A549 treated with AZD9567 at 1 μM for 4 hours (cell line): ENCODE data around the gene HES2. TPM values are rescaled to one million over a fixed set of nuclear protein-coding genes. Genes with fewer than 3 reads are reported as not detected.

Experiments
- total RNA-seq: library from RNA; stranded (reverse); fragments of 200-300 nt; extraction: Qiagen RNA extraction; gene quantifications from 5 replicates; pipeline ENCODE4 v1.2.3, GENCODE V29; 2022; ENCODE audit not compliant: insufficient read depth

The HES2 gene, protein sequence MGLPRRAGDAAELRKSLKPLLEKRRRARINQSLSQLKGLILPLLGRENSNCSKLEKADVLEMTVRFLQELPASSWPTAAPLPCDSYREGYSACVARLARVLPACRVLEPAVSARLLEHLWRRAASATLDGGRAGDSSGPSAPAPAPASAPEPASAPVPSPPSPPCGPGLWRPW
- total RNA-seq, result 4.4 to 6.3 TPM (median 4.8 TPM) in 5 replicates

GRCh38 chr1:6419804-6420453, at the start of gene HES2:
Gene HES2, minus strand, starts transcription at chr1:6419919. Its CDS starts 99 bp downstream, at chr1:6419820.

GRCh38 chr1:6466023-6466422, 46.3 kb upstream of the HES2 start, which contains the start of gene TNFRSF25:
Gene TNFRSF25, minus strand, starts transcription at chr1:6466173. Its CDS starts 66 bp downstream, at chr1:6466107.

DNA sequence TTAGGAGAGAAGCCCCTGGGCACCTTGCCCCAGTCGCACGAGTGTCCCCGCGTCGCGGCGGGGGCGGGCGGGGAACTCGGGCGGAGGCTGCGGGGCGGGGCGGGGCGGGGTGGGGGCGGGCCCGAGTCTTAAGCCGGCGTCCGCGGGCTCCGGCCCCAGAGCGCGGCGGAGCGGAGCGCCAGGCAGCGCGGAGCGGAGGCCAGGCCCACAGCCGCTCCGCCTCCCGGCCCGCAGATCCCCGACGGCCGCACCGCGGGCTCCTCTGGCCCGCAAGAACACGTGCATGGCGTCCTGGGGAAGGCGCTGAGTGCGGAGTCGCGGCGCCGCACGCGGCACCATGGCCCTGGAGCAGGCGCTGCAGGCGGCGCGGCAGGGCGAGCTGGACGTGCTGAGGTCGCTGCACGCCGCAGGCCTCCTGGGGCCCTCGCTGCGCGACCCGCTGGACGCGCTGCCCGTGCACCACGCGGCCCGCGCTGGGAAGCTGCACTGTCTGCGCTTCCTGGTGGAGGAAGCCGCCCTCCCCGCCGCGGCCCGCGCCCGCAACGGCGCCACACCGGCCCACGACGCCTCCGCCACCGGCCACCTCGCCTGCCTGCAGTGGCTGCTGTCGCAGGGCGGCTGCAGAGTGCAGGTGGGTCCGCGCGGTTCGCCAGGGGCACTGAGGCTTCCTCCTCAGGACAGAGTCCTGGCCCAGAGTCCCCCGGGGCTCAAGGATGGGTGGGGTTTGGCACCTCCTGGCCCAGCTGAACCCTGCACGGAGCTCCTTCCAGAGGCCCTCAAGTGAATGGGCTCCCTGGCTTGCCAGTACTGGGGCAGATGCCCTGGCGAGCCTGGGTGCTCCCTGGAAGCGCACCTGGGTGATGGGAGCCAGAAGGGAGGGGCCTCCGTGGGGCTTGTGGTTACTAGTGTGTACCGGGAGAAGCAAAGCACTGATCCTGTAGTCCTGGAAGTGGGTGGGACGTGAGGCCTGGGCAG, 5.2 kb upstream of the HES2 start, which contains the start of gene ESPN:
TSS of gene ESPN (plus strand) at position 158 of the 975 bp plus-strand sequence. CDS start at position 338, 180 bp downstream.

GRCh38 chr1:6393400-6394187, 26.1 kb downstream of the HES2 start, which contains the start of gene ACOT7:
Gene ACOT7, minus strand, starts transcription at chr1:6393767. Its CDS starts 368 bp downstream, at chr1:6393399.

Other genes with a start within 250 kb of the HES2 start
- 0.45 to 1.5 TPM (median 1.0 TPM) in 5 replicates for gene CHD5, start 239.6 kb downstream of the HES2 start, total RNA-seq
- 370 to 459 TPM (median 452 TPM) in 5 replicates for gene RPL22, start 220.3 kb downstream of the HES2 start, total RNA-seq
- 12.3 to 16.4 TPM (median 16.0 TPM) in 5 replicates for gene RNF207, start 213.8 kb downstream of the HES2 start, total RNA-seq
- 53.7 to 58.8 TPM (median 57.7 TPM) in 5 replicates for gene ICMT, start 184.0 kb downstream of the HES2 start, total RNA-seq
- gene HES3, start 175.7 kb downstream of the HES2 start, total RNA-seq, result not detected in 5 replicates
- 2.5 to 3.1 TPM (median 2.7 TPM) in 5 replicates for gene GPR153, start 158.8 kb downstream of the HES2 start, total RNA-seq
- gene ACOT7, start 26.2 kb downstream of the HES2 start, total RNA-seq, result 79.6 to 101 TPM (median 90.4 TPM) in 5 replicates
- 0.36 to 0.90 TPM (median 0.73 TPM) in 4 of 5 replicates, not detected in the other for gene ESPN, start 4.9 kb upstream of the HES2 start, total RNA-seq
- 2.7 to 3.3 TPM (median 3.1 TPM) in 5 replicates for gene TNFRSF25, start 46.3 kb upstream of the HES2 start, total RNA-seq
- gene PLEKHG5, start 71.7 kb upstream of the HES2 start, total RNA-seq, result 1.3 to 3.7 TPM (median 3.0 TPM) in 5 replicates
- gene NOL9, start 134.6 kb upstream of the HES2 start, total RNA-seq, result 3.9 to 8.0 TPM (median 4.6 TPM) in 5 replicates
- gene TAS1R1, start 135.4 kb upstream of the HES2 start, total RNA-seq, result 0.02 TPM in 1 of 5 replicates, not detected in the others
- 16.0 to 20.7 TPM (median 18.8 TPM) in 5 replicates for gene ZBTB48, start 160.1 kb upstream of the HES2 start, total RNA-seq
- 18.9 to 28.2 TPM (median 21.7 TPM) in 5 replicates for gene KLHL21, start 182.9 kb upstream of the HES2 start, total RNA-seq
- gene PHF13, start 193.8 kb upstream of the HES2 start, total RNA-seq, result 7.4 to 10.6 TPM (median 9.1 TPM) in 5 replicates
- gene THAP3, start 204.9 kb upstream of the HES2 start, total RNA-seq, result 17.1 to 20.6 TPM (median 19.0 TPM) in 5 replicates